HCT116 (cell line): ENCODE measurements around the gene LRRC70.

Source experiments
- CTCF ChIP-seq, 3 experiments: fragments of 200-600 bp in 1 of 3; sonication (generic) in 1 of 3; IDR thresholded peaks in 2 of 3; conservative IDR thresholded peaks in 1 of 3; 2 replicates each; pipeline ENCODE4 v1.5.1; 2012 to 2017; ENCODE audit warnings: low read depth in 2 of 3, low read length in 2 of 3, antibody characterized with exemption in 1 of 3, borderline replicate concordance in 1 of 3, control low read depth in 1 of 3, mild to moderate bottlenecking in 1 of 3, mixed read lengths in 1 of 3, mixed run types in 1 of 3, moderate library complexity in 1 of 3; ENCODE audit not compliant: insufficient read depth in 1 of 3
- POLR2A ChIP-seq: IDR thresholded peaks from 2 replicates; pipeline ENCODE4 v1.7.0; 2011; ENCODE audit warnings: borderline replicate concordance; ENCODE audit not compliant: insufficient read depth, insufficient read length; ENCODE audit errors: extremely low read depth
- YY1 ChIP-seq: IDR thresholded peaks from 2 replicates; pipeline ENCODE4 v1.6.1; 2011; ENCODE audit warnings: low read length, low read depth, moderate library complexity, mild to moderate bottlenecking; ENCODE audit not compliant: insufficient replicate concordance; ENCODE audit errors: extremely low read depth
- ZNF274 ChIP-seq: fragments of 200-500 bp; sonication (Bioruptor generic); IDR thresholded peaks from 2 replicates; pipeline ENCODE4 v1.6.1; 2014; ENCODE audit warnings: mild to moderate bottlenecking, low read depth, low read length, inconsistent platforms

DNA sequence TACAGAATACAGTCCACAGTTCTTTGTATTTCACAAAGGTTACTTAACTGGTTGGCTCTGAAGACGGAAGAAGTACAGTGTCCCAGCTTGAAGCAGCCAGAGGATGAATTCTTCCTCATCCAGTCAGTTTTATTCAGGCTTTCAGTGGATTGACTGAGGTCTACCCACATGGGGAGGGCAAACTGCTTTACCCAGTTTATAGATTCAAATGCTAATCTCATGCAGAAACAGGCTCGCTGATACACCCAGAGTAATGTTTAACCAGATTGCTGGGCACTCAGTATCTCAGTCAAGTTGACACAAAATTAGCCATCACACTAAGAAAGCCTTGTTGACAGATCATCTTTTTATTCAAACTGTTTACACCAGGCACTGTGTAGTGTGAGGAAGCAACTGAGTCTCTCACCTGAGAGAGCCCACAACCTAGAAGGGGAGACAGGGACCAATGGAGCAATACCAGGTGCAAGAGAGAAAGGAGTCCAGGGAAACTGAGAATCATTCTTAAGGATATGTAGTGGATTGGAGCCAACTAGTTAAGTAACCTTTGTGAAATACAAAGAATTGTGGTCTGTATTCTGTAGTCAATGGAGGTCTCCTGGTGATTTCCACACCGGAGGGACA is 15.9 kb downstream of the LRRC70 start:
- TF ChIP-seq CTCF (IDR thresholded peaks at IDR 0.05 in 2 of 3, conservative IDR thresholded peaks at IDR 0.05 in 1 of 3; ENCODE audit: borderline replicate concordance in 1 of 3, insufficient read depth in 1 of 3, low read depth in 2 of 3, low read length in 2 of 3) (no peak), POLR2A (no peak), ZNF274 (no peak), YY1 (no peak)
